Stimulated activated CD4-positive, alpha-beta T cell treated with anti-CD3 and anti-CD28 coated beads, Interleukin-1b, Interleukin-23, amount 100 ng/mL, for 1 hour (primary cell): ENCODE measurements around the gene CEP112.

ENCODE experiments used
- DNase-seq, 2 donors: peaks; one replicate each; pipeline ENCODE4 v3.0.0-alpha.2; 2020; ENCODE audit warnings: low read depth in 2 of 2

CEP112 gene

DNA sequence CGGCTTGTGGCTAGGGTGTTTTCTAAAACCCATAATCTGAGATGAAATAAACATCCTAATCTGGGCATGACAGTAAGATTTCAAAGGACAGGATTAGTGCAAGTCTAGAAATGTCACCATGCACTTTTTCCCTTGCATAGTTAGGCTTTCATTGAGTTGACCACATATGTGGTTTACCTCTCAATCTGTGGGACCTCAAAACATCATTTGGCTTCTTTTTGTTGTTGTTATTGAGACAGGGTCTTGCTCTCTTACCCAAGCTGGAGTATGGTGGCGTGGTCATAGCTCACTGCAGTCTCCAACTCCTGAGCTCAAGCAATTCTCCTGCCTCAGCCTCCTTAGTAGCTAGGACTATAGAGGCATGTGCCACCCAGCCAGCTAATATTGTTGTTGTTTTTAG lies 197.8 kb downstream of the CEP112 start:
- DNase-seq = no peak

DNA sequence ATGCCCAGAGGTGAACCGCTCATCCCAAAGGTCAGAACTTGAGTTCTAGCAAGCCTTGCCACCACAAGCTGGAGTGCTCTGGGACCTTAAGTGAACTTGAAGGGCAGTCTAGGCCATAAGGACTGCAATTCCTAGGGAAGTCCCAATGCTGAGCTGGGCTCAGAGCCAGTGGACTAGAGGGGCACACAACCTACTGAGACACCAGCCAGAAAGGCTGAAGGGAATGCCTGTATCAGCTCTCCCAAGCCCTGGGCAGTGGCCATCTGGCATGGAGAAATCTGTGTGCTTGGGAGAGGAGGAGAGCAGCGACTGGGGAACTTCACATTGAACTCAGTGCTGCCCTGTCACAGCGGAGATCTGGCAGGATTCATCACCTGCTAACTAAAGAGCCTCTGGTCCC lies 201.3 kb downstream of the CEP112 start:
- no peak for DNase-seq

DNA sequence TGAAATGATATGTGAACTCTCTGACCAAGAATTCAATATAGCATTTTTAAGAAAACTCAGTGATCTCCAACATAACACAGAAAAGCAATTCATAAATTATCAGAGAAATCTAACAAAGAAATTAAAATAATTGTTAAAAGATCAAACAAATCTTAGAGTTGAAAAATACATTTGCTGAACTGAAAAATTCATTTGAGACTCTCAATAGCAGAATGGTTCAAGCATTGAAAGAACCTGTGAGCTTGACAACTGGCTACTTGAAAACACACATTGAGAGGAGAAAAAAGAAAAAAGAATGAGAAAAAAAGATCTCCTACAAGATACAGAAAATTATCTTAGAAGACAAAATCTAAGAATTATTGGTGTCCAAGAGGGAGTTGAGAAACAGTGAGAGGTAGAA lies 203.5 kb downstream of the CEP112 start:
- no peak for DNase-seq

DNA sequence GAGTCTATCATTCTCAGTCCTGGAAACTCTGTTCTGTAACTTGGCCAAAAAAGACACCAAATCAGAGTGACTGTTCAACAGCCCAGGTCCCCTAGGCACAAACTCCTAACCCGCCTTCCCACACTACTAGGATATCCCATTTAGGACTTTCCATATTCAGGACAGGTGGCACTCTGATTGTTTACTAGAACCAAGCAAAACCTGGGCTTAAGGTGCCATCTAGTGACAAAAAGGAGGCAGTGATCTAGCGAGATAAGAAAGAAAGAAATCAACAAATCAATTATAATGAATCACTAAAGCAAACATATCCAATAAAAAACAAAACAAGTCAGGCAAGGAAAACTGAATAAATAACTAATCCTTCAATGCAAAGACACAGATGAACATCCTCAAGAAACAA lies 203.9 kb downstream of the CEP112 start:
- DNase-seq = no peak

DNA sequence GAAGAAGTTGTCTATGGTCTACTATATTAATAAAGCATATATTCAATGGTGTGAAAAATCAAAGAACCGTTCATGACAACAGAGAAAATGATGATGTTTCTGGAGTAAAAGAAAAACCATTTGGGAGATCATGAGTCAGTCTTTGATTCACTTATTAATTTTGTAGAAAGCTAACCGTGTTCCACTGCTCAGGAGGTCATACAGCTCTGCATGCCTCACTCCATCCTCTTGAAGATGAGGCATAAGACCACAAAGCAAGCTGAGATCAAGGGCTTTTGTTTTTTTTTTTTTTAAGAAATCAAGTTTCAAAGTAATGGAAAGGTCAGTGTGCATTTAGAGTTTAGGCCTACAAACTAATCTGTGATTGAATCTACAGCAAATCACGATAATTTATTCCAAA lies 206.4 kb downstream of the CEP112 start:
- no peak for DNase-seq

DNA sequence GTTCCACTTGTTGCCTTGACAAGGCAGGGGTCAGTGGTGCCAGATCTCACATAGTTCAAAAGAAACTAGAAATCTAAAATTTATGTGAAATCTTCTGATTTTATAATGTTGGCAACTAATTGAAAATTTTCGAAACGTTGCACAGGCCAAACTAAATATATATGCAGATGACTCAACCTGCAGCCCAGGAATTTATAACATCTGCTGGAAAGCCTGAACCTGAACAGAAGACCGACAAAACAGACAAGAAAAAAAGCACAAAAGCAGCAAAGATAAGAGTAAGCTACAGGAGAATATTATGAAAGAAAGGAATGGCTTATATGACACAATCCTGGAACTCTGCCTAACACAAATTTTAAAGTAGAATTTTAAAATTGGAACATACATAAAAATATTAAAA lies 207.6 kb downstream of the CEP112 start:
- DNase-seq = no peak

DNA sequence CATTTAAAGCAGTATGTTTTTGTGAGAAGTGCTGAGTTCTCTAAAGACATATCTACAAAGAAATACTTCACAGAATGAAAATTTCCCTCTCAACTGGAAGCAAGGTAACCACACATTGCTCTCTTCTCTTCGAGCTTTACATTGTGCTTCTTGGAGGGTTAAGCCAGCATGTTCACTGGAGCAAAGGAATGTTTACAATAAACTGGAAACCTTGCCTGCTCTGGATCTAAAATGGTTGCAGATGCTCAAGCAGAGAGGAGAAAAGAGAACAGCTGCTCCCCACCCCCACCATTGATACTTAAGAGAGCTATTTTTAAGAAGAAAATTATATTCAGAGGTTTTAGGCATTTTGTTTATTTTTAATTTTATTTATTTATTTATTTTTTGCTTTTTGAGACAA lies 213.1 kb downstream of the CEP112 start:
- DNase-seq = no peak

DNA sequence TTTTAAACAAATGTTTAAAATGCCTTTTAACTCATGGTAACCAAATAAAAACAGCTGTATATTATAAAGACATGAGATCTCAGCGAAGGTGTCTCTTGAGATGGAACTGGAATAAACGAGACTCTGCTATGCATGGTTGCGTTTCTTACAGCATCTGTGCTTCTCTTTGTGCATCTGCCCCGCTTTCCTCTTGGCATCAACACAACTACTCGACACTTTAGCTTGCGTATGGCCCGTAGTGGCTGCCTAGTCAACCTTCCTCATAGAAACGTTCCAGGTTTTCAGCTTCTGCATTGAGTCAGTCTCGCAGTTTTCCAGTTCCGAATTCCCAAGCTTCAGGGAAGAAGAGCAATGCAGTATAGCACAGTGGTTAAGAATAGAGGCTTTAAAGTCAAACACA lies 214.9 kb downstream of the CEP112 start:
- no peak for DNase-seq

DNA sequence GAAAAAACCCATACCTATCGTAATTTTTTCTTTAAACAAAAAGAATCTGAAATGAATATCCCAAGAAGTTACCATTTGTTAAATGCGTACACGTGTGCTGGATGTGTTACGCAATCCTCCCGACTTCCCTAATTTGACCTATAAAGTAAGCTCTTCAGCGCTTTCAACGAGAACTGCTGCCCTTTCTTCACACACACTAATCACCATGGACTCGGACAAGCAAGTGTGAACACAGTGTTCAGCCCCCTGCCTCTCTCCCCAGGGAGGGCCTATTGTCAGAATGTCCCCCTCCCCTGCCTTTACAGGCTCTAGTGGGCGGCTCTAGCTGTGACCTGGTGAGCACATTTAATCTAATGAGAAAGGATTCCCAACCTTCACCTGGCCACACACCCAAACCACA lies 216.1 kb downstream of the CEP112 start:
- no peak for DNase-seq

DNA sequence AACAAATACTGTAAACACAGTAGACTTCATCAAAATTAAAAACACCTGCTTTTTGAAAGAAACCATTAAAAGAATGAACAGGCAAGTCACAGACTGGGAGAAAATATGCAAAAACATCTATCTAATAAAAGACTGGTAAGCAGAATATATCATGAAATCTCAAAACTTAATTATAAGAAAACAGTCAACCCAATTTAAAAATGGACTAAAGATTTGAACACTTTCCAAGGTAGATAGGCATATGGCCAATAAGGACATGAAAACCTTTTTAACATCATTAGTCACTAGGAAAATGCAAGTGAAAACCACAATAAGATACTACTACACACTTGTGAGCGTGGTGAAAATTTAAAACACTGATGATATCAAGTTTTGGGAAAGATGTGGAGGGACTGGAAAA lies 218.7 kb downstream of the CEP112 start:
- no peak for DNase-seq

DNA sequence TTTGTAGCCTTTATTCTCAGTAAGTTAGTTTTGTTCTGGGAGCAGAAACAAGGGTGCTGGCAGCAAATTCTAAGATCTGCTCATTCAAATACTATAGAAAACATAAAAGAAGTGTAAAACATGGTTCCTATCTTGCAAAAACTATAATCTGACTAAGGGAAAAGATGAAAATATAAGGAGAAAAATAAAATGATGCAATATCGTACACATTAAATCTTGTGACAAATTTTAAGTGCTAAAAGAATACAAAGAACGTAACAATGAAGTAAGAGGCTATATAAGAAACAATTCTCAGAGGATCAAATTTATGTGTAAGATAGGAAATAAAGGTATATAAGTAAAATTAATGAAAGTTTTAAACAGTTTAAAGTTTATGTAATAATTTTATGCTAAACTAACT lies 224.6 kb downstream of the CEP112 start:
- DNase-seq = no peak

DNA sequence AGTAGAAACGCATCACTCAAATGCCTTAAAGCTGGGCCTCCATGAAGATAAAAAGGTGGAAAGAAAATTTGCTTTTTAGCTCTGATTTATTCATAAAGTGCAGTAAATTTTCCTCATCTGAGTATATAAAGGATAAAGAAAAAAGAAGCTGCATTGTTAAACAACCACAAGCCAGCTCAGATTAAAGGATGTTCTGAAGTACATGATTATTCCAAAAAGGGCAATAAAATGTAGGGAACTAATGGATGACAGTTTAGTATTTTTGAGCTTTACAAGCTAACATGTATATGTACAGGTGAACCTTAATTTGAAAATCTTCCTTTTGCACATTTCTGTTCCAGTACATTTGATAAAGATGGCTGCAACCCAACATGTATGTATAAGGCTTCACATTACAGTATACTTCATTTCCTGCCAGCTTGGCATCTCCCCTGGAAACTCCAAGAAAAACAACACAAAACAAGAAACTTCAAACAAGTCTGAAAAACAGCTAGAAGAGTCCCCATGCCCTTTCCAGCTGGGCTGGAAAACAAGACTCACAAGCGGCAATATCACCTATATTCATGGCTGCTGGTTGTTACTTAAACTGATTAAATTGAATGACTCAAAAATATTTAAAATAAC lies 225.7 kb downstream of the CEP112 start:
- DNase-seq = no peak

DNA sequence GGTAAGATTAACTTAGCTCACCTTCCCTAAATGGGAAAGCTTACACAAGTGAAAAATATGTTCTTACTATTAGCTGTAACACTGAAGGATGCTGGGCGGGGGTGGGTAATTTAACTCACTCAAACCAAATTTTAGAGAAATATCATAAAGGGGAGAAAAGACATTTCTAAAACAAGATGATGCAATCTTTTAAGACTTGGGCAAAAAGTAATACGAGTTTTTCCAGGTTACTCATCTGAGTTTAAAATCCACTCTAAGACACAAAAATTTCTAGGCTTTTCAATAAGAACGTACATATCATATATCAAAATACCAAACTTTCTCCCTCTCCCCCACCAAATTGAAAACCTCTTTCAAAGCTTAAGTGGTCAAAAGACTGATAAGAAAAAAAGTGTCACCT lies 228.8 kb downstream of the CEP112 start:
- DNase-seq = no peak

DNA sequence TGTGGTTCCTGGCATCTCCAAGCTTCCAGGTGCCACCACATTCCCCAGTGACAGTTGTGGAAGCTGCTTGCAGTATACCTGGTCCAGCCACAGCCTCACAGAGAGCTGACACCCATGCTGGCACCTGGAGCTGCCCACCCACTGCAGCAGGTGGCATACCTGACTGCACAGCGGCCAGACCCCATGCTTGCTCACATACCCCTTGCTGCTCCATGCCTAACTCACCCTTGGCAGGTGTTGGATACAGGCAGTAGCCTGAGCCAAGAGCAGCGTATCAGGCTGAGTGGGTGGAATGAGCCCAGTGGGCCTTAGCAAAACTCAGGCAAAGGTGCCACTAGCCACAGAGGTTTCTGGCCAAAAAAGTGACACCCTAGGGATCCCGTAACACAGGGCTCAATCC lies 232.3 kb downstream of the CEP112 start:
- no peak for DNase-seq

DNA sequence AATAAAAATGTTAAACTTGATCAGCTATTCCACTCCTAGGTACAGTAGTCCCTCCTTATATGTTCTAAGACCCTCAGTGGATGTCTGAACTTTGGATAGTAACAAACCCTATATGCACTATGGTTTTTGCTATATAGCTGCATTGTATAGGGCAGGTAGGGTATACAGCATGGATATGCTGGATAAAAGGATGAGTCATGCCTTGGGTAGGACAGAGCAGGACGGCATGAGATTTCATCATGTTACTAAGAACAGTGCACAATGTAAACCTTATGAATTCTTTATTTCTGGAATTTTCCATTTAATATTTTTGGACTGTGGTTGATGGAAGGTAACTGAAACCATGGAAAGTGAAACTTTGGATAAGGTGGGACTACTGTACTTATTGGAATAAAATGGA lies 235.1 kb downstream of the CEP112 start:
- DNase-seq = no peak

DNA sequence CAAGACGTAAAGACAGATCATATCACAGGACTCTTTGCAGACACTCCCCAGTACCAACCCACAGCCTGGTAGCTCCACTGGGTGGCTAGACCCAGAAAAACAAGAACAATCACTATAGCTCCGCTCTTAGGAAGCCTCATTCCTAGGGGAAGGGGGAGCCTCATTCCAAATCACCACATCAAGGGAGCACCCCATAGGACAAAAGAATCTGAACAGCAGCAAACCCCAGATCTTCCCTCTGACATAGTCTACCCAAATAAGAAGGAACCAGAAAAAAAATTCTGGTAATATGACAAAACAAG lies 237.8 kb downstream of the CEP112 start:
- no peak for DNase-seq

DNA sequence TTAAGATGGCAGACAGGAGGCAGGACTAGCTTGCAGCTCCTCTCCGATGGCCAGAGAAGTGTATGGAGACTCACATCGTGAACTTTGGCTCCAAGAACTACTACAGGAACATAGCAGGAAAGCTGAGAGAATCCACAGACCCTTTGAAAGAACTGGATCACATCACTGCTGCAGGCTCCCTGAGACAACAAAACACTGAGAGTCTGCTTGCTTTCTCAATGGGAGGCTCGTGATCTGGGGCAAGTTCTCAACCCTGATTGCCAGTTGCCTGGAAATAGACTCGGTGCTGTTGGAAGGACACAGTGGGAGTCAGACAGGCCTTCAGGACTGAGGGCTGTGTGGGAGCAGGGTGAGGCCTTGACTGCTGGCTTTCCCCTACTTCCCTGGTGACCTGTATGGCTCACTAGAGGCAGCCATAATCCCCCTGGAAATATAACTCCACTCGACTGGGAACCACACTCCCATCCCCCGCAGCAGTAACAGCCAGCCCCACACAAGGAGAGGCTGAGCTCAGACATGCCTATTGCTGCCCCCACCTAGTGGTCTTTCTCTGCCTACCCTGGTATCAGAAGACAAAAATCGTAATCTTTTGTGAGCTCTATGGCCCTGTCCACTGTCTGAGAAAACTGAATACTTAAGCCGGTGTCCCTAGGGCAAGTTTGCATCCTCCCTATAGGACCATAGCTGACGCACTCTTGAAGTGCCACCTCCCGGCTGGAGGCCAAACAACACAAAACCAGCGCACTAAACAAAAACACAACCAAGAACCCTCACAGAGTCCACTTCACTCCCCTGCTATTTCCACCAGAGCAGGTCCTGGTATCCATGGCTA lies 238.4 kb downstream of the CEP112 start:
- no peak for DNase-seq

DNA sequence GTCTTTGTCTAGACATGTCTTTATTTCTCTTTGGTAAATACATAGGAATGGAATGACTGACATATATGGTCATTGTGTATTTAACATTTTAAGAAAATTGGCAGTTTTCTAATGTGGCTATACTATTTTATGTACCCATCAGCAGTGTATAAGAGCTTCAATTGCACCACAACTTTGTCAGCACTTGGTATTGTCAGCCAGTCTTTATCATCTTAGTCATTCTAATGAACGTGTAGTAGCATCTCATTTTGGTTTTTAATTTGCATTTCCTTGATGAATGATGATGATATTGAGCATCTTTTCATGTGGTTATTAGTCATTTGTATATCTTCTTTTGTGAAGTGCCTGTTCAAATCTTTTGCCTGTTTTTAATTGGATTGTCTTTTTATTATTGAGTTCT lies 239.3 kb downstream of the CEP112 start:
- no peak for DNase-seq

DNA sequence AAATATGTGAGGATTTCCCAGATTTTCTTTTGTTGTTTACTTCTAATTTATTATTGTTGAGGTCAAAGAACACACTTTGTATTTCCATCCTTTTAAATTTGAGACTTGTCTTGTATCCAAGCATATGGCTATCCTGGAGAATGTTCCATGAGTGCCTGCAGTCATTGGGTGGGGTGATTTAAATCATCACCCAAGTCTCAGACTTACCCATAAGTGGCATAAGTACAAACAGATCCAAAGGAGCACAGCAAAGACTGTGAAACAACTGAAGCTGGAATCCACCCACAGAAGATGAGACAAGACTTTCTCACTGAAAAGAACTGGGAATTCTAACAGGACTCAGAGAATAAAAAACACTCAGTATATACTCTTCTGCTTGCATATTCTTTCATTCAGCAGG lies 239.9 kb downstream of the CEP112 start:
- no peak for DNase-seq

DNA sequence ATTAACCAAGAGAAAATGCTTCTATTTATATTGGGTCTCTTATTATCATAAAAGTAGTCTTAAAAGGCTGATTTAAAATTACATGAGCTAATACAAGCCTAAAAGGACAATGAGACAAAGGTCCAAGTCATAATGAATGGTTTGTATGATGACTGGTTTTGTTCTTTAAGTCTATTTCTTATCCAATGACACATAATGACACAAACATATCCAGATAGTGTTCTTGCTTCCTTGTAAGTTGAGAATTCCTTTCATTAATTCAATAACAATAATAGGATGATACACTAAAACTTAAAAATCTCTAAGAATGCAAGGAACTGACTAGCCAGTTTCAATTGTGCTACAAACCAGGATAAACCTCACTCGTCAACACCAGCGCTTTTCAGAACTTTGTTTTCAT lies 244.1 kb downstream of the CEP112 start:
- DNase-seq = no peak

DNA sequence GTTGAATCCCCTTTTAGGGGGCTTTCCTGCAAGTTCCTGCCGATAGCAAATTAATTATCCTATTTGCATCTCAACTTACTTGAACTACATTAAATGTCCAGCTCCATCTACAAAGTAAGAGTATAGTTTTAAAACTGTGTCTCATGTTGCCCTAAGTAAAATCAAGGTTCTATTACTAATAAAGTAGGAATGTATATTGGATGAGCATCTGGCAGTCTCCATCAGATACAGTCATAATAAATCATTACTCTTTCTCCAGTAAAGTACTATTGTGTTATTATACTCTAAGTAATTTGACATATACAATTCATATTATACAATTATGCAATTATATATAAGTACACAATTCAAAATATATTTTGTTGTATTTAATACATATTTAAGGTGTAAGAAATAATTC lies 249.3 kb downstream of the CEP112 start:
- no peak for DNase-seq

DNA sequence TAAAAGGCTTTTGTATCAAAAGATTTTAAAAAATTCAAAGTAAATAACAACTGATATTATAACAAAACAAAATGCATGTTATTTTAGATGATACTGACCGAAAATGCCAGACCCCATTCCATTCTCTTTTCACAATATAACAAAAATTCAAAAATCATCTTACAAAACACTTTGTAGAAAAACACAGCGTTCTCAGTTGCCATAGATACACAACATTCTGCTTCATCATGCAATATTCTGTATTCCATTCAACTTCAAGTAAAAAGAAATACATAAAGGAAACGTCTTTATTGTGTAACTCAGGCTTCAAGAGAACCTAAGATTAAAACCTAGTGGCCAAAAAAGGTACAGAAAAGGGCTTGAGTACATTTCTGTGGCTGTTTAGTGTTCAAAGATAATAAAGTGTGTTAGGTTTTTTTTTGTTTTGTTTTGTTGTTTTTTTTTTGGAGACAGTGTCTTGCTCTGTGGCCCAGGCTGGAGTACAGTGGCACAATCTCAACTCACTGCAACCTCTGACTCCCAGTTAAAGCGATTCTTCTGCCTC lies 250.5 kb downstream of the CEP112 start:
- no peak for DNase-seq

DNA sequence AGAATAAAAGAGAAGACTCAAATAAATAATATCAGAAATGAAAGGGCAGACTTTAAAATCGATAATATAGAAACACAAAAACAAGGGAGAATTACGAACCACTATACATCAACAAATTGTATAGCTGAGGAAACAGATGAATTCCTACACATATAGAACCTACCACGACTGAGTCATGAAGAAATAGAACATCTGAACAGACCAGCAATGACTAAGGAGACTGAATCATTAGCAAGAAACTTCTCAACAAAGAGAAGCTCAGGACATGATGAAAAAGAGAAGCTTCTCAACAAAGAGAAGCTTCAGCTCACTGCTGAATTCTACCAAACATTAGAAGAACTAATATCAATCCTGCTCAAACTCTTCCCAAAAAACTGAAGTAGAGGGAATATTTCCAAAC lies 255.9 kb downstream of the CEP112 start:
- DNase-seq = no peak

DNA sequence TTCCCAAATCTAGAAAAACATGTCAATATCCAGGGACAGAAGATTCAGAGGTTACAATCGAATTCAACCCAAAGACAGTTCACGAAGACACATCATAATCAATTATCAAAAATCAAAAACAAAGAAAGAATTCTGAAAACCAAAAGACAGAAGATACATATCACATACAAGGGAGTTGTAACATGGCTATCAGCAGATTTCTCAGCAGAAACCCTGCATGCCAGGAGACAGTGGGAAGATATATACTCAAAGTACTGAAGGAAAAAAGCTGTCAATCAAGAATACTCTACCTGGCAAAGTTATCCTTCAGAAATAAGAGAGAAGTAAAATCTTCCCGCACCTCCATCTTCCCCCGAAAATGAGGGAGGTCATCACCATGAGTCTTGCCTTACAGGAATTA lies 258.6 kb downstream of the CEP112 start:
- no peak for DNase-seq
